Activated CD8-positive, alpha-beta memory T cell treated with anti-CD3 and anti-CD28 coated beads for 24 hours (primary cell): ENCODE measurements around the gene DMRTC2.
A peak's percentile ranks its signal among the peaks of the same experiment; 100 is the strongest.

Experiments
- DNase-seq: peaks from one replicate; pipeline ENCODE4 v3.0.0-alpha.2; 2020

The DMRTC2 gene

GRCh38 chr19:41892173-41892902, 47.5 kb downstream of the DMRTC2 start:
- no peak for DNase-seq

DNA sequence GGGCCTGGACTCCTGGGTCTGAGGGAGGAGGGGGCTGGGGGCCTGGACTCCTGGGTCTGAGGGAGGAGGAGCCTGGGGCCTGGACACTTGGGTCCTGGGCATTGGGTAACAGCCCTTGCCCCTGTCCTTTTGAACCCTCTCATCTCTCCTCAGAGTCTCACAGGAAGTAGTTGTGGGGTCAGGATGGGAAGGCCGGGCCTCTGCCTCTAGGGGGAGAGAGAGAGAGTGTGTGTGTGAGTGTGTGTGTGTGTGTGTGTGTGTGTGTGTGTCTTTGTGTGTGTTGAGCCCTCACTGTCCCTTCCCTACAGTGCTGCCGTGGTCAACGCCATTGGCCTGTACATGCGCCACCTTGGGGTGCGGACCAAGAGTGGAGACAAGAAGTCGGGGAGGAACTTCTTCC, 49.1 kb downstream of the DMRTC2 start:
- DNase-seq, result peak; percentile 67

DNA sequence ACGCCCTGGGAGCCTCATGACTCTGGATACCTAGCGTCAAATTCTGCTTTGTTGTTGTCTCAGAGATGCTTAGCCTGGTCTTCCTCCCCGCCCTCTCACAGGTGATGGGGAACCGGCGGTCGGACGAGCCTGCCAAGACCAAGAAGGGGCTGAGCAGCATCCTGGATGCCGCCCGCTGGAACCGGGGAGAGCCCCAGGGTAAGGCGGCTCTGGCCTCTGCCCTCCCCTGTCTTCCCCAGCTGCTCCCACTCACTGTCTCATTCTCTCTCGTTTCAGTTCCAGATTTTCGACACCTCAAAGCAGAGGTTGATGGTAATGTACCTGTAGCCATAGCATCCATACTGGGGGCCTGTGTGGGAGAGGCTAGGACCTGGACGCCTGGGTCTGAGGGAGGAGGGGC, 49.5 kb downstream of the DMRTC2 start:
- no peak for DNase-seq

- peak; percentile 70 for DNase-seq
Observed at GRCh38 chr19:41895745-41896580, 51.1 kb downstream of the DMRTC2 start.

- no peak for DNase-seq
Observed at GRCh38 chr19:41896581-41896942, 51.7 kb downstream of the DMRTC2 start.

DNA sequence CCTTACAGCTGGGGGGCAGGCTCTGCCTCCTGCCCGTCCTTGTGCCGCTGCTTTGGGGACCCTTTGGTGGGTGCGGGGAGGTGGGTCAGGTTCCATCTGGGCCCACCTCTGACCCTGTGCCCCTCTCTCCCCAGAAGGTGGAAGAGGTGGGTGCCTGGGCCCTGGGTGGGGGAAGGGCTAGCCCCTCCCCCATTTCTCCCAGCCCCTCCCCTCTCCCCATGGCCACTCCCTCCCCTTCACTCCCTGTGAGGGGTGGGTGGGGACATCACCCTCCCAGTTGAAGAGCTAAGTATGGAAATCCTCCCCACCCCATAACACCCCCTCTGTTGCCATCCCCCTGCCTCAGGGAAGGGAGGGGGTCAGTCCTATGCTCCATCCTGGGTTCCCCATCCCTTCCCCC, 52.3 kb downstream of the DMRTC2 start:
- DNase-seq, result no peak

- no peak for DNase-seq
Observed at GRCh38 chr19:41897820-41898219, 53.0 kb downstream of the DMRTC2 start.

DNA sequence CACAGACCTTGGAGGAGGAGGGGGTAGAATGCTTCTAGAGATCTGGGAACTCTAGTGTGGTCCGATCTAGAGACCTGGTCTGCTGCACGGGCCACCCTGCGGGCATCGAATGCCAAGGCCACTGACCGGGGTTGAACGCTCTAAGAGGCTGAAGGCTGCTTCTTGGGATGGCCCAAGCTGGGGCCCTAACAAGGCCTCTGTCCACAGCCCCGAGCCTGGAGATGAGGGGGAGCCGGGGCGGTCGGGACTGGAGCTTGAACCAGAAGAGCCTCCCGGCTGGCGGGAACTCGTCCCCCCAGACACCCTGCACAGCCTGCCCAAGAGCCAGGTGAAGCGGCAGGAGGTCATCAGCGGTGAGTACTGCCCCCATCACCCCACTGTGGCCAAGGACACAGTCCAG, 53.4 kb downstream of the DMRTC2 start:
- DNase-seq, result no peak
